ENCODE data around the gene GOLGA6D. TPM values are rescaled to one million over a fixed set of nuclear protein-coding genes. Genes with fewer than 3 reads are reported as not detected.
"Not testable (repeated sequence)": the region's sequence is repeated elsewhere in the genome, so short reads cannot be mapped to it uniquely, and the experiment has no call there.

The GOLGA6D gene, protein sequence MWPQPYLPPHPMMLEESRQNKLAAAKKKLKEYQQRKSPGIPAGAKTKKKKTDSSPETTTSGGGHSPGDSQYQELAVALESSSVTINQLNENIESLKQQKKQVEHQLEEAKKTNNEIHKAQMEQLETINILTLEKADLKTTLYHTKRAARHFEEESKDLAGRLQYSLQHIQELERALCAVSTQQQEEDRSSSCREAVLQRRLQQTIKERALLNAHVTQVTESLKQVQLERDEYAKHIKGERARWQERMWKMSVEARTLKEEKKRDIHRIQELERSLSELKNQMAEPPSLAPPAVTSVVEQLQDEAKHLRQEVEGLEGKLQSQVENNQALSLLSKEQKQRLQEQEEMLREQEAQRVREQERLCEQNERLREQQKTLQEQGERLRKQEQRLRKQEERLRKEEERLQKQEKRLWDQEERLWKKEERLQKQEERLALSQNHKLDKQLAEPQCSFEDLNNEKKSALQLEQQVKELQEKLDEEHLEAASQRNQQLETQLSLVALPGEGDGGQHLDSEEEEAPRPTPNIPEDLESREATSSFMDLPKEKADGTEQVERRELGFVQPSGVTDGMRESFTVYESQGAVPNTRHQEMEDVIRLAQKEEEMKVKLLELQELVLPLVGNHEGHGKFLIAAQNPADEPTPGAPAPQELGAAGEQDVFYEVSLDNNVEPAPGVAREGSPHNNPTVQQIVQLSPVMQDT
- not detected in 2 replicates for total RNA-seq

DNA sequence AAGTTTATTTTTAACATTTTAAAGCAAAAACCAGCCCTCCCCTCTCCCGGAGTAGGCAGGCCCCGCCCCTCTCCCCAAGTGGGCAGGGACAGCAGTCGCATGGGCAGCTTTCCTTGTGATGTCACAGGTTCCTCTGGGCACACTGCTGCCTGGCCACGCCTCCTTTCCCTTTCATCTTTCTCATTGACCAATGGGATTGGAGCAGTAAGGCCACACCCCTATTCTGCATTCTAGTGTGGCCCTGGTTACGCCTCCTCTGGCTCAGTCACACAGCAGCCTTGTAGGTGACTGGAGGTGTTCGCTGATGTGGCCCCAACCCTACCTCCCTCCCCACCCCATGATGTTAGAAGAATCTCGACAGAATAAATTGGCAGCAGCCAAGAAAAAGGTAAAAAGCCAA lies at the start of gene GOLGA6D:
TSS of gene GOLGA6D (plus strand) at position 264 of the 400 bp plus-strand sequence. CDS start at position 305, 41 bp downstream.
- DNase-seq (ENCODE audit: low read depth) = not testable (repeated sequence)

DNA sequence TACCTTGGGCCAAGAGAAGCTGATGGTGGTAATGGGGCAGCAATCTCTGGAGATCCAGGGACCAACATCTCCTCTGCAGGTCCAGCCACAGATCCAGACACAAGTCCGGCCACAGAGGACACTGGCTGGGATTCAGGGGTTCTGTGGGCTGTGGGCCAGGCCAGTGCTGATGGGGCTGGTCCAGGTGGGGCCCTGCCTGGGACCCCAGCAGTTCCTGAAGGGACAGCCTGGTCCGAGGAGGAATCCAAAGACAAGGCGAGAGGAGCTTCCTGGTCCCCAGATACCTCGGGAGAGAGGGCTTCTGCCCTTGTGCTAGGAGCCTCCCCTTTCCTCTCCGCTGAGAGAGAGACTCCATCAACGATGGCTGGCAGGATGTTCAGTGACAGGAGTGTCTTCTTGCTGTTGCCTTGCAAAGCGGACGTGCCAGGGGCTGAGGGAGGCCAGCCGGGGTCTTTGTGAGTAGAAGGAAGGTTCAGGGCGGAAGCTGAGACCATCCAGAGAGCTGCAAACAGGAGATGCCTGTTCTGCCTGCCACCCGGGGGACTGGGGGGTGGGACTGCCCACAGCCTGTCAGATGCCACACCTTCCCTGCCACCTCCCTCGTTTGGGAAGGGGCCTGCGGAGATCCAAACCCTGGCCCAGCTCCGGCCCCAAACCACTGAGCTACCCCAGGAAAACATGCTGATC lies 49.0 kb upstream of the GOLGA6D start:
- TF ChIP-seq, protein P1, sequence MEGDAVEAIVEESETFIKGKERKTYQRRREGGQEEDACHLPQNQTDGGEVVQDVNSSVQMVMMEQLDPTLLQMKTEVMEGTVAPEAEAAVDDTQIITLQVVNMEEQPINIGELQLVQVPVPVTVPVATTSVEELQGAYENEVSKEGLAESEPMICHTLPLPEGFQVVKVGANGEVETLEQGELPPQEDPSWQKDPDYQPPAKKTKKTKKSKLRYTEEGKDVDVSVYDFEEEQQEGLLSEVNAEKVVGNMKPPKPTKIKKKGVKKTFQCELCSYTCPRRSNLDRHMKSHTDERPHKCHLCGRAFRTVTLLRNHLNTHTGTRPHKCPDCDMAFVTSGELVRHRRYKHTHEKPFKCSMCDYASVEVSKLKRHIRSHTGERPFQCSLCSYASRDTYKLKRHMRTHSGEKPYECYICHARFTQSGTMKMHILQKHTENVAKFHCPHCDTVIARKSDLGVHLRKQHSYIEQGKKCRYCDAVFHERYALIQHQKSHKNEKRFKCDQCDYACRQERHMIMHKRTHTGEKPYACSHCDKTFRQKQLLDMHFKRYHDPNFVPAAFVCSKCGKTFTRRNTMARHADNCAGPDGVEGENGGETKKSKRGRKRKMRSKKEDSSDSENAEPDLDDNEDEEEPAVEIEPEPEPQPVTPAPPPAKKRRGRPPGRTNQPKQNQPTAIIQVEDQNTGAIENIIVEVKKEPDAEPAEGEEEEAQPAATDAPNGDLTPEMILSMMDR (conservative IDR thresholded peaks at IDR 0.05; ENCODE audit: low read depth, low read length) = no peak
- DNase-seq (ENCODE audit: low read depth) = no peak

More for the DNA sequence above, at the start of gene GOLGA6D:
- not testable (repeated sequence) for H3K4me3 ChIP-seq (ENCODE audit: low read depth, low read length)

GRCh38 chr15:75234191-75234810 lies 48.3 kb upstream of the GOLGA6D start:
- TF ChIP-seq, protein P1 (conservative IDR thresholded peaks at IDR 0.05; ENCODE audit: low read depth, low read length) = no peak
- DNase-seq (ENCODE audit: low read depth) = no peak
- H3K4me3 ChIP-seq (ENCODE audit: low read depth, low read length) = no peak overlapping the region

More for the DNA sequence above, 49.0 kb upstream of the GOLGA6D start:
- H3K4me3 ChIP-seq (ENCODE audit: low read depth, low read length) = no peak overlapping the region

GRCh38 chr15:75235051-75235673 lies 47.5 kb upstream of the GOLGA6D start:
- DNase-seq (ENCODE audit: low read depth) = no peak
- TF ChIP-seq, protein P1 (conservative IDR thresholded peaks at IDR 0.05; ENCODE audit: low read depth, low read length) = no peak
- no peak overlapping the region for H3K4me3 ChIP-seq (ENCODE audit: low read depth, low read length)

GRCh38 chr15:75235760-75236729 lies 46.6 kb upstream of the GOLGA6D start:
- H3K4me3 ChIP-seq (ENCODE audit: low read depth, low read length) = no peak overlapping the region
- DNase-seq (ENCODE audit: low read depth) = no peak

More at GRCh38 chr15:75235760-75236729, 46.6 kb upstream of the GOLGA6D start:
- TF ChIP-seq, protein P1 (conservative IDR thresholded peaks at IDR 0.05; ENCODE audit: low read depth, low read length) = no peak
